GOT3 (cell line): ENCODE data around the gene MEGF6.

Experiments
- DNase-seq: peaks from one replicate; lab custom pipeline; 2025; ENCODE audit warnings: mixed read lengths; lab: John Stamatoyannopoulos, UW

MEGF6 gene

GRCh38 chr1:3457910-3458883 lies 153.1 kb downstream of the MEGF6 start:
- no peak for DNase-seq

GRCh38 chr1:3456964-3457909 lies 154.1 kb downstream of the MEGF6 start:
- DNase-seq, result no peak

DNA sequence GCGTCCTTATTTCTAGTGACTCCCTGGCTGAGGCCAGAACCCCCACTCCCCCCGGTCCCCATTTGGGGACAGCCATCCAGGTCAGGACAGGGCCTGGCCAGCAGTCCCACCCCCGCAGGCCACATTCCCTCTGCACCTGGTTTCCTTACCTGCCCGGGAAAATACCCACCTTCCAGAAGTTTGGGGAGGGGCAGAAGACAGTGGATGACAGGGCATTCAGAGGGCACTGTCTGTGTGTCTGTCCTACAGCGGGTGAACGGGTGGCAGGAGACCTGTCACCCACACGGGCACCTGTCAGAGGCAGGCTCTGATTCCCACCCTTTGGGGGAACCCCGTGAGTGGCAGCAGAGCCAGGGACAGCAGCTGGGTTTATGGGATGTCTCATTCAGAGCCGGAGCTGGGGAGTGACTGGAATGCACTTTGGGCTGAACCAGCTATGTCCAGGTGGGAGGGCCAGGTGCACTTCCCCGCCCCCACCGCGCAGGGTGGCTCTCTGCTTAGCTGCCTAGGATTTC lies 154.8 kb downstream of the MEGF6 start:
- no peak for DNase-seq

- DNase-seq, result no peak
These were observed 155.4 kb downstream of the MEGF6 start for GRCh38 chr1:3455670-3456448.

DNA sequence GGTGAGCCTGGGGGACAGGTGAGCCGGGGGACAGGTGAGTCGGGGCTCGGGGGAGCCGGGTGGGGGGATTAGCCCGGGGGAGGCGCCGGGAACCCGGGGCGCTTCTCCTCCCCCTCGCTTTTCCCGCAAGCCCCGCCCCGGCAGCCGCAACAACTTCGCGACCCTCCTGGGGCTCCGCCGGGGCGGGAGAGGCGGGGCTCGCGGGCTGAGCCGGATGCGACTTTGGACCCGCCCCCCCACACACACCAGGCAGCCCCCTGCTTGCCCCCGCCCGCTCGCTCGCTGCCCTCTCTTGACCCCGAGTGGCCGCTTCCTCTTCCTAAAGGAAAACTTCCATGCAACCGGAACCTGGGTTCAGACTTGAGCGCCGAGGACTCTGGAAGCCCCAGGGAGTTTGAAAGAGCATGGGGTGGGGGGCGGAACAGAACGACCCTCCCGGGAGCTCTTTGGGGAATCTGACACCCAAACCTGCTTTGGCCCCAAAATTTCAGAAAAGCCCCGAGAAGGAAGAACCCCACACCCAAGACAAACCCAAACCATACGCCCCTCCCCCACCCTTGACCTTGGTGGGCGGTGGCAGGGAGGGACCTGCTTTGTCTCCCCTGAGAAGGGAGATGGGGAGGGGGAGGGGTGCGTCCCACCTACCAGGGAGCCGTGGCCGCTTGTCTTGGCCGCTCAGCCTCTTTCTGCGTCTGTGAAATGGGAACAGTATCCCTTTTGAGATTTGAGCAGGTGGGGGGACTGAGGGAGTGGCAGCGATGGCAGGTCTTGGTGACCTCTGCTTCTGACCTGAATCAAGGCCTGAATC lies 156.3 kb downstream of the MEGF6 start:
- no peak for DNase-seq

GRCh38 chr1:3453891-3454810 lies 157.2 kb downstream of the MEGF6 start, which contains the start of gene ARHGEF16:
TSS of gene ARHGEF16 (plus strand) at chr1:3454665. CDS start at chr1:3463085, 8,420 bp downstream.
- no peak for DNase-seq

- DNase-seq, result peak; percentile 24
These were observed 158.0 kb downstream of the MEGF6 start for GRCh38 chr1:3453203-3453761.

DNA sequence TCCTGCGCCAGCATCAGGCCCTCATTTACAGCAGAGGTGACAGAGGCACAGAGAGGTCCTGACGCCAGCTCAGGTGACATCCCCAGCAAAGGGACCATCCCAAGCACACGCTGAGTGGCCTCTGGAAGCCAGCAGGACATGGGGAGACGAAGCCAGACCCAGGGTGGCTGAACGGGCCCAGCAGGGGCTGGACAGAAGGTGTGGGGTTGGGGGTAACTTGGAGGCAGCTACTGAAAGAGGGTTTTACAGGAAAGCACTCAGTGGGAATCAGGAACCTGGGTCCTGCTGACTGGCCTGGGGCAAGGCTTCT lies 158.5 kb downstream of the MEGF6 start:
- no peak for DNase-seq

DNA sequence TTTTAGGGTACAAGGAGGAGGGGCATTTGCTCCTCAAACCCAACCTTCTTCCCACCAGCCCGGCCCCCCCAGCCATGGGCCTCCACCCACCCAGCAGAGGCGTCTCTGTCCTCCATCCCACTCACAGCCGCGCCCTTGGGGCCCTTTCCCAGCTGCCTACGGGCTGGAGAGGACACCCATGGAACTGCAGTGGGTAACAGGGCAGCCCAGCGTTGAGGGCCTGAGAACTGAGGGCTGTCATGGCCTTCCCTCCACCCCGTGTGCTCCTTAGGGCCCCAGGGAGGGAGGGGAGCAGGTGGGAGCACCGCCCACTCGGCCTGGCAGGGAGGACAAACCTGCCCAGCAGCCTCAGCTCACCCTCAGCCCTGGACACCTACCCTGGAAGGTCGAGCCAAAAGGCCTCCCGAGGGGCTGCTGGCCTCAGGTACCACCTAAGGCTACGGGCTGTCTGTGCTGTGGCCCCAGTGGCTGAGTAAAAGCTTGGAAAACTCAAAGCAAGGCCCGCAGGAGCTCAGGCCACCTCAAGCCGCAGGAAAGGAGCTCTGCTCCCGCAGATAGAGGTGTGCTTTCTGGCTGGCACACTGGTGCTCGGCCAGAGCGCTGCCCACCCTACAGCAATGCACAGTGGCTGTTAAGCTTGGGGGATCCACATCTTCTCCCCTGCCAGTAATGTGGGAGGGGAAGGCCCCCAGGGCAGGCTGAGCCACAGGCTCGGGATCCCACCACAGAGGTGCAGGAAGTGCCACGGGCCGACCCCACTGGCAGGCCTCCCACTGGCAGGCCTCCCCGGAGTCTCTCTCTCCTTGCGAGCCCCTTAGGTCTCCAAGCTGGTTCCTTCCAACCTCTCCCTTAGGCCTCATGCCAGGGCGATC lies 159.1 kb downstream of the MEGF6 start:
- DNase-seq, result no peak

GRCh38 chr1:3450983-3451382 lies 160.3 kb downstream of the MEGF6 start:
- no peak for DNase-seq

GRCh38 chr1:3450202-3450863 lies 161.0 kb downstream of the MEGF6 start:
- no peak for DNase-seq

DNA sequence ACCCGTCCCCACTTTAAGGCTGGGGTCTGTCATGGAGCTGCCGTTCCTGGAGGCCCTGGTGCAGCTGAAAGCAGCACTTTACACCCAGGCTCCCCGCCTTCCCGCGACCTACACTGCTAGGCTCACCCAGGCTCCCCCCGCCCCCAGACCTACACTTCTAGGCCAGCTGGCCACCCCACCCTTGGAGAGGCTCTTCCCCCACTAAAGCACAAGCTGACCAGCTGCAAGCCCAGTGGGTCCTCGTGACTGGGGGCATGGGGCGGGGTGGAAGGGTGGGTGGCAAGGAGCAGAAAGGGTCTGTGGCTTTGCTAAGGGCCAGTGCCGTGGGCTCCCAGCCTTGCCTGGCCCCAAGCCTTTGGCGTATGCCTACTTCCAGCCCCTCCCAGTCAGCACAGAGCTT lies 166.6 kb downstream of the MEGF6 start:
- DNase-seq, result no peak

GRCh38 chr1:3444298-3444697 lies 167.0 kb downstream of the MEGF6 start:
- no peak for DNase-seq

DNA sequence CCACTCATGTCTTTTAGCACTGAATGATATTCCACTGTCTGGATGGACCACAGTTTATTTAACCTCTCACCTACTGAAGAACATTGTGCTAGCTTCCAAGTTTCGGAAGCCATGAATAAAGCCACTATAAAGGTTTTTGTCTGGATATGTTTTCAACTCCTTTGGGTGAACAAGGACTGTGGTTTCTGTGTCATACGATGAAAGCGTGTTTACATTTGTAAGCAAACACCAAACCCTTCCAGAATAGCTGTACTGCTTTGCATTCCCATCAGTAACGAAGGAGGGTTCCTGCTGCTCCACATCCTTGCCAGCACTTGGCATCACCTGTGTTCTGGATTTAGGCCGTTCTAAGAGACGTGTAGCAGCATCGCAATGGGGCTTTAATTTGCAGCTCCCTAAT lies 167.5 kb downstream of the MEGF6 start:
- no peak for DNase-seq

GRCh38 chr1:3442901-3443300 lies 168.4 kb downstream of the MEGF6 start:
- no peak for DNase-seq

- no peak for DNase-seq
These were observed 169.0 kb downstream of the MEGF6 start for GRCh38 chr1:3442331-3442730.

GRCh38 chr1:3441880-3442279 lies 169.4 kb downstream of the MEGF6 start:
- DNase-seq, result no peak

DNA sequence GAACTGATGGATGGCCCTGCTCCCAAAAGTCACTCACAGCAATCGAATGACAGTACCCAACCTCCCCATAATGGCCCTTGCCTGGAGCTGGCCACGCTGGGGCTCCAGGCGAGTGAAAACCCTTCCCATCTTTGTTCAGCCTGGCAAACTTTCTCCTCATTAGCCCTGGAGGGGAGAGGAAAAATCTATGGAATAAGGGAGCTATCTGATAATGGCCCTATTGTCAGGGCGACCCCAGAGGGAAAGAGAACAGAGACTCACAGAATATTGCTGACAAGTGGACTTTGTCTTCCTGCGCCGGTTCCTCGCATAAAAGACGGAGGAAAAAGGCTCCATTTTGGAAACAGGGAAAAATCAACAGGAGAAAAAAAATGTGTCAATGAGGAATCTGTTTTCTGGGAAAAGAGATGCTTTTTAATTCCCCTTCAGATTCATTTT lies 169.9 kb downstream of the MEGF6 start:
- no peak for DNase-seq
